GM23338 (cell line): ENCODE data around the gene AGPS. TPM values are rescaled to one million over a fixed set of nuclear protein-coding genes. Genes with fewer than 3 reads are reported as not detected.
"Not testable (repeated sequence)": the region's sequence is repeated elsewhere in the genome, so short reads cannot be mapped to it uniquely, and the experiment has no call there.

ENCODE experiments used
- ATAC-seq: fragments of 200-7000 bp; cut with Tn5 transposase; 3 replicates; pipeline ENCODE4 v1.9.1; 2020
- DNase-seq: peaks from one replicate; pipeline ENCODE4 v3.0.0-alpha.2; 2015; ENCODE audit warnings: low spot score
- H2AFZ ChIP-seq: fragments of 200-600 bp; sonication (generic); 2 replicates; pipeline ENCODE4 v1.8.0; 2016; ENCODE audit warnings: antibody characterized with exemption, mild to moderate bottlenecking, moderate library complexity
- H3F3A ChIP-seq: fragments of 200-600 bp; sonication (generic); replicated peaks from 2 replicates; pipeline ENCODE4 v1.8.0; 2017; ENCODE audit warnings: antibody characterized with exemption, mixed run types, low read depth
- H3K27ac ChIP-seq: fragments of 200-600 bp; sonication (generic); 2 replicates; pipeline ENCODE4 v1.6.1; 2016; ENCODE audit warnings: low read depth
- H3K27me3 ChIP-seq: fragments of 200-600 bp; sonication (generic); 2 replicates; pipeline ENCODE4 v1.8.0; 2016; ENCODE audit warnings: mild to moderate bottlenecking, mixed run types, moderate library complexity; ENCODE audit not compliant: insufficient read depth
- H3K36me3 ChIP-seq: fragments of 200-600 bp; sonication (generic); 2 replicates; pipeline ENCODE4 v1.8.0; 2016; ENCODE audit warnings: mild to moderate bottlenecking; ENCODE audit not compliant: insufficient read depth
- H3K4me1 ChIP-seq: fragments of 200-600 bp; sonication (generic); 2 replicates; pipeline ENCODE4 v1.8.0; 2016; ENCODE audit warnings: mild to moderate bottlenecking, moderate library complexity; ENCODE audit not compliant: insufficient read depth
- H3K4me2 ChIP-seq: fragments of 200-600 bp; sonication (generic); 2 replicates; pipeline ENCODE4 v1.7.1; 2017; ENCODE audit warnings: mixed run types
- H3K4me3 ChIP-seq: fragments of 200-600 bp; sonication (generic); 2 replicates; pipeline ENCODE4 v1.6.1; 2016; ENCODE audit warnings: mixed run types
- H3K79me2 ChIP-seq: fragments of 200-600 bp; sonication (generic); replicated peaks from 2 replicates; pipeline ENCODE4 v1.8.0; 2017; ENCODE audit warnings: mild to moderate bottlenecking; ENCODE audit not compliant: insufficient read depth
- H3K9me2 ChIP-seq: fragments of 200-600 bp; sonication (generic); 2 replicates; pipeline ENCODE4 v1.8.0; 2017; ENCODE audit not compliant: insufficient read depth
- H4K20me1 ChIP-seq: fragments of 200-600 bp; sonication (generic); replicated peaks from 2 replicates; pipeline ENCODE4 v1.8.0; 2017; ENCODE audit warnings: mild to moderate bottlenecking; ENCODE audit not compliant: insufficient read depth
- H3K27ac Mint-ChIP-seq: 2 replicates; pipeline ENCODE4 v1.8.0; 2020; ENCODE audit warnings: inconsistent platforms, mild to moderate bottlenecking, moderate library complexity, mixed read lengths
- H3K27me3 Mint-ChIP-seq: 3 replicates; pipeline ENCODE4 v1.8.0; 2022; ENCODE audit warnings: low read depth, mild to moderate bottlenecking, moderate library complexity, mixed read lengths, inconsistent platforms; ENCODE audit not compliant: insufficient read depth, poor library complexity
- H3K36me3 Mint-ChIP-seq: 3 replicates; pipeline ENCODE4 v1.8.0; 2021; ENCODE audit warnings: low read depth, mild to moderate bottlenecking, inconsistent platforms, moderate library complexity, mixed read lengths
- H3K4me1 Mint-ChIP-seq: 3 replicates; pipeline ENCODE4 v1.8.0; 2020; ENCODE audit warnings: mild to moderate bottlenecking, inconsistent platforms, mixed read lengths
- H3K4me3 Mint-ChIP-seq: 3 replicates; pipeline ENCODE4 v1.8.0; 2021; ENCODE audit warnings: moderate library complexity, mild to moderate bottlenecking, inconsistent platforms, mixed read lengths
- H3K9me3 Mint-ChIP-seq: 3 replicates; pipeline ENCODE4 v1.8.0; 2020; ENCODE audit warnings: moderate library complexity, mild to moderate bottlenecking, inconsistent platforms, mixed read lengths
- CREB1 ChIP-seq: fragments of 250-450 bp; sonication (Bioruptor Pico); IDR thresholded peaks from 2 replicates; pipeline ENCODE4 v1.5.0; 2020; ENCODE audit warnings: low read depth, mild to moderate bottlenecking, moderate library complexity
- EZH2 ChIP-seq: fragments of 200-600 bp; sonication (generic); IDR thresholded peaks from one replicate; pipeline ENCODE4 v1.8.0; 2017; ENCODE audit warnings: antibody characterized with exemption, mild to moderate bottlenecking, low read depth; ENCODE audit not compliant: unreplicated experiment
- JUNB ChIP-seq: IDR thresholded peaks from one replicate; pipeline ENCODE4 v1.6.1; 2016; ENCODE audit warnings: antibody characterized with exemption; ENCODE audit not compliant: unreplicated experiment
- NANOG ChIP-seq: IDR thresholded peaks from 2 replicates; pipeline ENCODE4 v1.6.1; 2016; ENCODE audit warnings: antibody characterized with exemption, borderline replicate concordance
- ZNF114 ChIP-seq: fragments of 250-450 bp; sonication (Bioruptor Pico); IDR thresholded peaks from 2 replicates; pipeline ENCODE4 v1.5.0; 2020; ENCODE audit warnings: mild to moderate bottlenecking, moderate library complexity
- polyA plus RNA-seq: library from polyadenylated mRNA; unstranded; fragments of >200 nt; fragmentation: Nextera tagmentation; extraction: Ambion mirVana; gene quantifications from 2 replicates; pipeline ENCODE4 v1.2.1, GENCODE V29; 2016
- total RNA-seq: library from RNA; depleted of rRNA; stranded (reverse); fragments of >200 nt; shearing (Covaris generic); gene quantifications from 2 replicates; pipeline ENCODE4 v1.2.3, GENCODE V29; 2014
- TF ChIP-seq, protein P1 (sequence below): fragments of 250-450 bp; sonication (Bioruptor Pico); IDR thresholded peaks from 2 replicates; pipeline ENCODE4 v1.5.0; 2020; ENCODE audit warnings: mild to moderate bottlenecking, moderate library complexity
- TF ChIP-seq, protein P2 (sequence below): IDR thresholded peaks from one replicate; pipeline ENCODE4 v1.6.1; 2018; ENCODE audit warnings: antibody characterized with exemption; ENCODE audit not compliant: unreplicated experiment

Gene AGPS
- total and polyA plus RNA-seq, 2 experiments from 2014 or later: 14.6 to 73.2 TPM

DNA sequence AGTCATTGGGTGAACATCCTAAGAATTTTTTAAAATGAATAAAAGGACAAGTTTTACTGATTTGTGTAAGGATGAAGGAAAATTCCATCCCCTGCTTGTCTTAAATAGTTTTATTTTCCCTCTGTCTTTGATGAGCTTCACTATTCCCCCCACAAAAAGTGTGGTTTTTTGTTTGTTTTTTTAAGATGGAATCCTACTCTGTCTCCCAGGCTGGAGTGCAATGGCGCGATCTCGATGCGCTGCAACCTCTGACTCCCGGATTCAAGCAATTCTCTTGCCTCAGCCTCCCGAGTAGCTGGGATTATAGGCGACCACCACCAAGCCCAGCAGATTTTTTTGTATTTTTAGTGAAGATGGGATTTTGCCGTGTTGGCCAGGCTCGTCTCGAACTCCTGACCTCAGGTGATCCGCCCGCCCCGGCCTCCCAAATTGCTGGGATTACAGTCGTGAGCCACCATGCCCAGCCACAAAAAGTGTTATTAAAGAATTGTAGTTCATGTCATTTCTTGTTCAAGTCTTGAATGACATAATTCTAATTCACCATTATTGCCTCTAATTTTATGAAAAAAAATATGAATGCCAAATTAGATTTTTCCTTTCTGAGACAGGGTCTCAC, 91.7 kb downstream of the AGPS start:
- Histone ChIP-seq H3F3A (no peaks in the 10 kb centered on the region), H3K4me1 (no peaks in the 10 kb centered on the region), H3K27me3 (no peaks in the 10 kb centered on the region), H3K9me2 (no peaks in the 10 kb centered on the region), H3K27ac (no peak overlapping the region), H3K4me2 (no peak overlapping the region), H3K79me2 (no peaks in the 10 kb centered on the region), H3K36me3 (no peaks in the 10 kb centered on the region), H3K4me3 (no peak overlapping the region), H2AFZ (no peak overlapping the region), H4K20me1 (no peaks in the 10 kb centered on the region)
- Mint-ChIP-seq H3K27ac (no peak overlapping the region), H3K9me3 (no peaks in the 10 kb centered on the region), H3K36me3 (peaks cover 20% of the 10 kb centered on the region), H3K27me3 (peaks cover 3% of the 10 kb centered on the region), H3K4me3 (no peak overlapping the region), H3K4me1 (no peaks in the 10 kb centered on the region)
- ATAC-seq (no peak), DNase-seq (no peak)
- TF ChIP-seq, protein P1, sequence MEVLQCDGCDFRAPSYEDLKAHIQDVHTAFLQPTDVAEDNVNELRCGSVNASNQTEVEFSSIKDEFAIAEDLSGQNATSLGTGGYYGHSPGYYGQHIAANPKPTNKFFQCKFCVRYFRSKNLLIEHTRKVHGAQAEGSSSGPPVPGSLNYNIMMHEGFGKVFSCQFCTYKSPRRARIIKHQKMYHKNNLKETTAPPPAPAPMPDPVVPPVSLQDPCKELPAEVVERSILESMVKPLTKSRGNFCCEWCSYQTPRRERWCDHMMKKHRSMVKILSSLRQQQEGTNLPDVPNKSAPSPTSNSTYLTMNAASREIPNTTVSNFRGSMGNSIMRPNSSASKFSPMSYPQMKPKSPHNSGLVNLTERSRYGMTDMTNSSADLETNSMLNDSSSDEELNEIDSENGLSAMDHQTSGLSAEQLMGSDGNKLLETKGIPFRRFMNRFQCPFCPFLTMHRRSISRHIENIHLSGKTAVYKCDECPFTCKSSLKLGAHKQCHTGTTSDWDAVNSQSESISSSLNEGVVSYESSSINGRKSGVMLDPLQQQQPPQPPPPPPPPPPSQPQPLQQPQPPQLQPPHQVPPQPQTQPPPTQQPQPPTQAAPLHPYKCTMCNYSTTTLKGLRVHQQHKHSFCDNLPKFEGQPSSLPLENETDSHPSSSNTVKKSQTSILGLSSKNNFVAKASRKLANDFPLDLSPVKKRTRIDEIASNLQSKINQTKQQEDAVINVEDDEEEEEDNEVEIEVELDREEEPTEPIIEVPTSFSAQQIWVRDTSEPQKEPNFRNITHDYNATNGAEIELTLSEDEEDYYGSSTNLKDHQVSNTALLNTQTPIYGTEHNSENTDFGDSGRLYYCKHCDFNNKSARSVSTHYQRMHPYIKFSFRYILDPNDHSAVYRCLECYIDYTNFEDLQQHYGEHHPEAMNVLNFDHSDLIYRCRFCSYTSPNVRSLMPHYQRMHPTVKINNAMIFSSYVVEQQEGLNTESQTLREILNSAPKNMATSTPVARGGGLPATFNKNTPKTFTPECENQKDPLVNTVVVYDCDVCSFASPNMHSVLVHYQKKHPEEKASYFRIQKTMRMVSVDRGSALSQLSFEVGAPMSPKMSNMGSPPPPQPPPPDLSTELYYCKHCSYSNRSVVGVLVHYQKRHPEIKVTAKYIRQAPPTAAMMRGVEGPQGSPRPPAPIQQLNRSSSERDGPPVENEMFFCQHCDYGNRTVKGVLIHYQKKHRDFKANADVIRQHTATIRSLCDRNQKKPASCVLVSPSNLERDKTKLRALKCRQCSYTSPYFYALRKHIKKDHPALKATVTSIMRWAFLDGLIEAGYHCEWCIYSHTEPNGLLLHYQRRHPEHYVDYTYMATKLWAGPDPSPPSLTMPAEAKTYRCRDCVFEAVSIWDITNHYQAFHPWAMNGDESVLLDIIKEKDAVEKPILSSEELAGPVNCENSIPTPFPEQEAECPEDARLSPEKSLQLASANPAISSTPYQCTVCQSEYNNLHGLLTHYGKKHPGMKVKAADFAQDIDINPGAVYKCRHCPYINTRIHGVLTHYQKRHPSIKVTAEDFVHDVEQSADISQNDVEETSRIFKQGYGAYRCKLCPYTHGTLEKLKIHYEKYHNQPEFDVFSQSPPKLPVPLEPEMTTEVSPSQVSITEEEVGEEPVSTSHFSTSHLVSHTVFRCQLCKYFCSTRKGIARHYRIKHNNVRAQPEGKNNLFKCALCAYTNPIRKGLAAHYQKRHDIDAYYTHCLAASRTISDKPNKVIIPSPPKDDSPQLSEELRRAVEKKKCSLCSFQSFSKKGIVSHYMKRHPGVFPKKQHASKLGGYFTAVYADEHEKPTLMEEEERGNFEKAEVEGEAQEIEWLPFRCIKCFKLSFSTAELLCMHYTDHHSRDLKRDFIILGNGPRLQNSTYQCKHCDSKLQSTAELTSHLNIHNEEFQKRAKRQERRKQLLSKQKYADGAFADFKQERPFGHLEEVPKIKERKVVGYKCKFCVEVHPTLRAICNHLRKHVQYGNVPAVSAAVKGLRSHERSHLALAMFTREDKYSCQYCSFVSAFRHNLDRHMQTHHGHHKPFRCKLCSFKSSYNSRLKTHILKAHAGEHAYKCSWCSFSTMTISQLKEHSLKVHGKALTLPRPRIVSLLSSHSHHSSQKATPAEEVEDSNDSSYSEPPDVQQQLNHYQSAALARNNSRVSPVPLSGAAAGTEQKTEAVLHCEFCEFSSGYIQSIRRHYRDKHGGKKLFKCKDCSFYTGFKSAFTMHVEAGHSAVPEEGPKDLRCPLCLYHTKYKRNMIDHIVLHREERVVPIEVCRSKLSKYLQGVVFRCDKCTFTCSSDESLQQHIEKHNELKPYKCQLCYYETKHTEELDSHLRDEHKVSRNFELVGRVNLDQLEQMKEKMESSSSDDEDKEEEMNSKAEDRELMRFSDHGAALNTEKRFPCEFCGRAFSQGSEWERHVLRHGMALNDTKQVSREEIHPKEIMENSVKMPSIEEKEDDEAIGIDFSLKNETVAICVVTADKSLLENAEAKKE (CRISPR knock-in tag): no peak
- TF ChIP-seq JUNB: no peak
- no peak for TF ChIP-seq ZNF114 (CRISPR knock-in tag)
- TF ChIP-seq, protein P2, sequence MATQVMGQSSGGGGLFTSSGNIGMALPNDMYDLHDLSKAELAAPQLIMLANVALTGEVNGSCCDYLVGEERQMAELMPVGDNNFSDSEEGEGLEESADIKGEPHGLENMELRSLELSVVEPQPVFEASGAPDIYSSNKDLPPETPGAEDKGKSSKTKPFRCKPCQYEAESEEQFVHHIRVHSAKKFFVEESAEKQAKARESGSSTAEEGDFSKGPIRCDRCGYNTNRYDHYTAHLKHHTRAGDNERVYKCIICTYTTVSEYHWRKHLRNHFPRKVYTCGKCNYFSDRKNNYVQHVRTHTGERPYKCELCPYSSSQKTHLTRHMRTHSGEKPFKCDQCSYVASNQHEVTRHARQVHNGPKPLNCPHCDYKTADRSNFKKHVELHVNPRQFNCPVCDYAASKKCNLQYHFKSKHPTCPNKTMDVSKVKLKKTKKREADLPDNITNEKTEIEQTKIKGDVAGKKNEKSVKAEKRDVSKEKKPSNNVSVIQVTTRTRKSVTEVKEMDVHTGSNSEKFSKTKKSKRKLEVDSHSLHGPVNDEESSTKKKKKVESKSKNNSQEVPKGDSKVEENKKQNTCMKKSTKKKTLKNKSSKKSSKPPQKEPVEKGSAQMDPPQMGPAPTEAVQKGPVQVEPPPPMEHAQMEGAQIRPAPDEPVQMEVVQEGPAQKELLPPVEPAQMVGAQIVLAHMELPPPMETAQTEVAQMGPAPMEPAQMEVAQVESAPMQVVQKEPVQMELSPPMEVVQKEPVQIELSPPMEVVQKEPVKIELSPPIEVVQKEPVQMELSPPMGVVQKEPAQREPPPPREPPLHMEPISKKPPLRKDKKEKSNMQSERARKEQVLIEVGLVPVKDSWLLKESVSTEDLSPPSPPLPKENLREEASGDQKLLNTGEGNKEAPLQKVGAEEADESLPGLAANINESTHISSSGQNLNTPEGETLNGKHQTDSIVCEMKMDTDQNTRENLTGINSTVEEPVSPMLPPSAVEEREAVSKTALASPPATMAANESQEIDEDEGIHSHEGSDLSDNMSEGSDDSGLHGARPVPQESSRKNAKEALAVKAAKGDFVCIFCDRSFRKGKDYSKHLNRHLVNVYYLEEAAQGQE: no peak
- no peak for TF ChIP-seq CREB1 (CRISPR knock-in tag)
- no peak for TF ChIP-seq EZH2
- TF ChIP-seq NANOG: no peak

DNA sequence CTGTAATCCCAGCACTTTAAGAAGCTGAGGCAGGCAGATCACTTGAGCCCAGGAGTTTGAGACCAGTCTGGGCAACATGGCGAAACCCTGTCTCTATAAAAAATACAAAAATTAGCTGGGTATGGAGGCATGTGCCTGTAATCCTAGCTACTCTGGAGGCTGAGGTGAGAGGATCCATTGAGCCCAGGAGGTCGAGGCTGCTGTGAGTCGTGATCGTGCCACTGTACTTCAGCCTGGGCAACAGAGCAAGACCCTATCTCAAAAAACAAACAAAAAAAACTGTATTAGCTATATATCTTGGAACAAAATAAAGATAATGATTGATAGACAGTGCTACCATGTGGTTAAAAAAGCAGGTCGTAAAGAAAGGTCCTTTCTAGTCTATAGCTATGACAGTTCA, 93.1 kb downstream of the AGPS start:
- not testable (repeated sequence) for H3K79me2 ChIP-seq, H3K27me3 ChIP-seq, H3K9me2 ChIP-seq, H3K27me3 Mint-ChIP-seq, H4K20me1 ChIP-seq, DNase-seq, H3K4me2 ChIP-seq, H3F3A ChIP-seq, ATAC-seq, H3K36me3 ChIP-seq, H3K4me1 Mint-ChIP-seq, H3K36me3 Mint-ChIP-seq, H3K4me1 ChIP-seq, H2AFZ ChIP-seq, H3K9me3 Mint-ChIP-seq, H3K27ac ChIP-seq, H3K27ac Mint-ChIP-seq, H3K4me3 ChIP-seq, H3K4me3 Mint-ChIP-seq
